HG03469 (cell line): ENCODE results near the gene PROSER3.
"Not testable (repeated sequence)": the region's sequence is repeated elsewhere in the genome, so short reads cannot be mapped to it uniquely, and the experiment has no call there.

Experiments used
- ATAC-seq: cut with Tn5 transposase; IDR thresholded peaks from one replicate; pipeline ENCODE4 v1.9.1; 2021; ENCODE audit warnings: mild to moderate bottlenecking, moderate library complexity, moderate number of reproducible peaks; ENCODE audit not compliant: unreplicated experiment

The PROSER3 gene

GRCh38 chr19:35722461-35722860 lies 35.5 kb upstream of the PROSER3 start:
- ATAC-seq, result no peak

GRCh38 chr19:35722897-35723296 lies 35.1 kb upstream of the PROSER3 start:
- no peak for ATAC-seq

- ATAC-seq, result no peak
Observed at GRCh38 chr19:35723671-35724070, 34.3 kb upstream of the PROSER3 start.

- ATAC-seq, result not testable (repeated sequence)
Observed at GRCh38 chr19:35724132-35724531, 33.8 kb upstream of the PROSER3 start.

GRCh38 chr19:35724560-35724959 lies 33.4 kb upstream of the PROSER3 start:
- no peak for ATAC-seq

GRCh38 chr19:35725216-35725861 lies 32.6 kb upstream of the PROSER3 start:
- ATAC-seq, result no peak

GRCh38 chr19:35727053-35727955 lies 30.7 kb upstream of the PROSER3 start:
- ATAC-seq, result no peak

- no peak for ATAC-seq
Observed at GRCh38 chr19:35727956-35728706, 29.8 kb upstream of the PROSER3 start.

- no peak for ATAC-seq
Observed at GRCh38 chr19:35729021-35729420, 29.0 kb upstream of the PROSER3 start.

- ATAC-seq, result no peak
Observed at GRCh38 chr19:35729763-35730162, 28.2 kb upstream of the PROSER3 start.

- ATAC-seq, result no peak
Observed at GRCh38 chr19:35730326-35730725, 27.6 kb upstream of the PROSER3 start.

- no peak for ATAC-seq
Observed at GRCh38 chr19:35731353-35731752, 26.6 kb upstream of the PROSER3 start.

GRCh38 chr19:35731779-35732405 lies 26.1 kb upstream of the PROSER3 start:
- no peak for ATAC-seq

GRCh38 chr19:35732540-35733179 lies 25.3 kb upstream of the PROSER3 start:
- ATAC-seq, result no peak

GRCh38 chr19:35733180-35734125 lies 24.5 kb upstream of the PROSER3 start:
- ATAC-seq, result no peak

GRCh38 chr19:35734273-35734672 lies 23.7 kb upstream of the PROSER3 start:
- no peak for ATAC-seq

- ATAC-seq, result no peak
Observed at GRCh38 chr19:35734889-35735288, 23.1 kb upstream of the PROSER3 start.

- ATAC-seq, result no peak
Observed at GRCh38 chr19:35736913-35737886, 20.8 kb upstream of the PROSER3 start.
